HG03025 (cell line): ENCODE measurements around the gene PLXNA2.

Source experiments
- ATAC-seq: cut with Tn5 transposase; IDR thresholded peaks from one replicate; pipeline ENCODE4 v1.9.1; 2021; ENCODE audit warnings: mild to moderate bottlenecking, moderate library complexity; ENCODE audit not compliant: unreplicated experiment, low FRiP score

The PLXNA2 gene

GRCh38 chr1:208227366-208227765 lies 16.8 kb downstream of the PLXNA2 start:
- no peak for ATAC-seq

- no peak for ATAC-seq
These were observed 17.9 kb downstream of the PLXNA2 start for GRCh38 chr1:208225954-208226937.

GRCh38 chr1:208224192-208224713 lies 19.9 kb downstream of the PLXNA2 start:
- ATAC-seq, result no peak

- no peak for ATAC-seq
These were observed 21.0 kb downstream of the PLXNA2 start for GRCh38 chr1:208223136-208223535.

GRCh38 chr1:208222376-208223126 lies 21.6 kb downstream of the PLXNA2 start:
- no peak for ATAC-seq

- no peak for ATAC-seq
These were observed 22.9 kb downstream of the PLXNA2 start for GRCh38 chr1:208221291-208221622.

- no peak for ATAC-seq
These were observed 24.4 kb downstream of the PLXNA2 start for GRCh38 chr1:208219659-208220282.

- no peak for ATAC-seq
These were observed 25.0 kb downstream of the PLXNA2 start for GRCh38 chr1:208219098-208219658.

- no peak for ATAC-seq
These were observed 25.7 kb downstream of the PLXNA2 start for GRCh38 chr1:208218237-208219097.

- ATAC-seq, result no peak
These were observed 26.4 kb downstream of the PLXNA2 start for GRCh38 chr1:208217781-208218180.

- ATAC-seq, result no peak
These were observed 27.4 kb downstream of the PLXNA2 start for GRCh38 chr1:208216806-208217205.

GRCh38 chr1:208216062-208216461 lies 28.1 kb downstream of the PLXNA2 start:
- ATAC-seq, result no peak

GRCh38 chr1:208215393-208215792 lies 28.8 kb downstream of the PLXNA2 start:
- no peak for ATAC-seq

- no peak for ATAC-seq
These were observed 30.4 kb downstream of the PLXNA2 start for GRCh38 chr1:208213786-208214185.

GRCh38 chr1:208212893-208213292 lies 31.3 kb downstream of the PLXNA2 start:
- no peak for ATAC-seq

GRCh38 chr1:208211921-208212843 lies 32.0 kb downstream of the PLXNA2 start:
- no peak for ATAC-seq

- no peak for ATAC-seq
These were observed 34.1 kb downstream of the PLXNA2 start for GRCh38 chr1:208209896-208210589.

- ATAC-seq, result no peak
These were observed 34.9 kb downstream of the PLXNA2 start for GRCh38 chr1:208209286-208209685.
